MCF 10A (cell line): ENCODE results near the gene SYCP2. TPM values are rescaled to one million over a fixed set of nuclear protein-coding genes. Genes with fewer than 3 reads are reported as not detected.

Experiments used
- BruUV-seq: library from RNA; stranded (reverse); fragments of 400-500 nt; replicated peaks from 2 replicates; lab custom pipeline; 2021; lab: Mats Ljungman, UMichigan
- CTCF ChIA-PET: fragments of 300-600 bp; sonication (Branson Sonifier 250); formaldehyde crosslinking; extraction: SDS; loops from one replicate; lab custom pipeline; 2021; ENCODE audit warnings: antibody characterized with exemption, inconsistent platforms; lab: Yijun Ruan, JAX
- POLR2A ChIA-PET: fragments of 300-600, 350-650 bp; sonication (Branson Sonifier 250); formaldehyde crosslinking; extraction: SDS; loops from one replicate; lab custom pipeline; 2020; ENCODE audit warnings: antibody characterized with exemption, inconsistent platforms; lab: Yijun Ruan, JAX
- DNase-seq: peaks from one replicate; pipeline ENCODE4 v3.0.0-alpha.2; 2018; ENCODE audit not compliant: unreplicated experiment
- H3K27ac Mint-ChIP-seq: one replicate; pipeline ENCODE4 v1.8.0; 2022; ENCODE audit warnings: mild to moderate bottlenecking, low read depth, mixed read lengths; ENCODE audit not compliant: unreplicated experiment
- H3K27me3 Mint-ChIP-seq: one replicate; pipeline ENCODE4 v1.8.0; 2022; ENCODE audit warnings: mixed read lengths; ENCODE audit not compliant: insufficient read depth, unreplicated experiment
- H3K36me3 Mint-ChIP-seq: one replicate; pipeline ENCODE4 v1.8.0; 2022; ENCODE audit warnings: mild to moderate bottlenecking, moderate library complexity, mixed read lengths; ENCODE audit not compliant: insufficient read depth, unreplicated experiment
- H3K4me1 Mint-ChIP-seq: one replicate; pipeline ENCODE4 v1.8.0; 2022; ENCODE audit warnings: mixed read lengths; ENCODE audit not compliant: insufficient read depth, unreplicated experiment
- H3K4me3 Mint-ChIP-seq: one replicate; pipeline ENCODE4 v1.8.0; 2022; ENCODE audit warnings: mild to moderate bottlenecking, moderate library complexity, mixed read lengths; ENCODE audit not compliant: unreplicated experiment
- H3K9me3 Mint-ChIP-seq: one replicate; pipeline ENCODE4 v1.8.0; 2022; ENCODE audit warnings: mixed read lengths; ENCODE audit not compliant: unreplicated experiment
- intact Hi-C: fragments of 100-400 bp; cut with micrococcal nuclease; formaldehyde crosslinking; loops from 2 replicates; pipeline ENCODE4 v1.14.1; 2022
- total RNA-seq: library from RNA; stranded (reverse); gene quantifications from 2 replicates; pipeline ENCODE4 v1.2.3, GENCODE V29; 2022
- TF ChIP-seq, protein P1 (sequence below): fragments of 200-600 bp; IDR thresholded peaks from one replicate; pipeline ENCODE4 v1.8.0; 2022; ENCODE audit warnings: antibody characterized with exemption, mild to moderate bottlenecking; ENCODE audit not compliant: unreplicated experiment

The SYCP2 gene
- total RNA-seq, 1 experiment from 2014 or later, result 0.35 TPM

- intact Hi-C loops, result no loop called here
- no TSS peak for BruUV-seq
- no peak overlapping the region for H3K4me3 Mint-ChIP-seq
- H3K27me3 Mint-ChIP-seq, result no peaks in the 10 kb centered on the region
- H3K4me1 Mint-ChIP-seq, result no peaks in the 10 kb centered on the region
- H3K27ac Mint-ChIP-seq, result no peak overlapping the region
- TF ChIP-seq, protein P1, sequence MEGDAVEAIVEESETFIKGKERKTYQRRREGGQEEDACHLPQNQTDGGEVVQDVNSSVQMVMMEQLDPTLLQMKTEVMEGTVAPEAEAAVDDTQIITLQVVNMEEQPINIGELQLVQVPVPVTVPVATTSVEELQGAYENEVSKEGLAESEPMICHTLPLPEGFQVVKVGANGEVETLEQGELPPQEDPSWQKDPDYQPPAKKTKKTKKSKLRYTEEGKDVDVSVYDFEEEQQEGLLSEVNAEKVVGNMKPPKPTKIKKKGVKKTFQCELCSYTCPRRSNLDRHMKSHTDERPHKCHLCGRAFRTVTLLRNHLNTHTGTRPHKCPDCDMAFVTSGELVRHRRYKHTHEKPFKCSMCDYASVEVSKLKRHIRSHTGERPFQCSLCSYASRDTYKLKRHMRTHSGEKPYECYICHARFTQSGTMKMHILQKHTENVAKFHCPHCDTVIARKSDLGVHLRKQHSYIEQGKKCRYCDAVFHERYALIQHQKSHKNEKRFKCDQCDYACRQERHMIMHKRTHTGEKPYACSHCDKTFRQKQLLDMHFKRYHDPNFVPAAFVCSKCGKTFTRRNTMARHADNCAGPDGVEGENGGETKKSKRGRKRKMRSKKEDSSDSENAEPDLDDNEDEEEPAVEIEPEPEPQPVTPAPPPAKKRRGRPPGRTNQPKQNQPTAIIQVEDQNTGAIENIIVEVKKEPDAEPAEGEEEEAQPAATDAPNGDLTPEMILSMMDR, result no peak
- DNase-seq, result no peak
- no peaks in the 10 kb centered on the region for H3K9me3 Mint-ChIP-seq
- CTCF ChIA-PET, result interaction anchor here (2.6 kb wide), 1 partner anchor 23 kb away, joined by 9 read pairs; no protein-coding TSS in a partner anchor
- POLR2A ChIA-PET, result interaction anchor here (1.7 kb wide), 1 partner anchor 67 kb away, joined by 4 read pairs; the partner anchor contains the start of genes FAM217B and PPP1R3D
- H3K36me3 Mint-ChIP-seq, result peaks cover 4% of the 10 kb centered on the region
Measured at GRCh38 chr20:59873409-59873808, 60.0 kb downstream of the SYCP2 start.

DNA sequence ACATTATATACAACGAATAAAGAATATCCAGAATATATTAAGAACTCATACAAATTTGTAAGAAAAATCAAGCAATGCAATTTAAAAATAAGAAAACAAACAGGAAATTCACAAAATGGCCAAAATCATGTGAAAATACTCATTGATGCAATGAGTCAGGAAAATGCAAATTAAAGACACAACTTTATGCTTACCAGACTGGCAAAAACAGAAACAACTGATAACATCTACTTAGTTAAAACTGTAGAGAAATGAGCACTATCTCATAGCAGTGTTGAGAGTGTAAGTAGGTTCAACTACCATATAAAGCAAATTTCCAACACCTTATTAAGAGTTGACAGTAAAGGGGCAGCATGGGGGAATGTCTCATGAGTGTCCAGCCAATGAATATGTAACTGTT is 62.3 kb downstream of the SYCP2 start:
- H3K27me3 Mint-ChIP-seq, result no peaks in the 10 kb centered on the region
- DNase-seq, result no peak
- intact Hi-C loops, result no loop called here
- no peak overlapping the region for H3K4me3 Mint-ChIP-seq
- H3K4me1 Mint-ChIP-seq, result no peaks in the 10 kb centered on the region
- peaks cover 4% of the 10 kb centered on the region for H3K36me3 Mint-ChIP-seq
- H3K27ac Mint-ChIP-seq, result no peak overlapping the region
- BruUV-seq, result no TSS peak
- TF ChIP-seq, protein P1, result no peak
- ChIA-PET POLR2A (no interaction called here), CTCF (interaction anchor here (1.0 kb wide), 1 partner anchor 9 kb away, joined by 5 read pairs; no protein-coding TSS in a partner anchor)
- no peaks in the 10 kb centered on the region for H3K9me3 Mint-ChIP-seq

- ChIA-PET POLR2A (interaction anchor here (0.5 to 0.7 kb wide), 2 partner anchors 8 to 1126 kb away, joined by 3 to 4 read pairs; no protein-coding TSS in a partner anchor), CTCF (interaction anchor here (0.7 to 1.7 kb wide), 3 partner anchors 16 to 92 kb away, joined by 3 to 6 read pairs (median 5); no protein-coding TSS in a partner anchor)
- Mint-ChIP-seq H3K9me3 (no peaks in the 10 kb centered on the region), H3K4me3 (no peak overlapping the region), H3K27me3 (no peaks in the 10 kb centered on the region), H3K27ac (no peak overlapping the region), H3K4me1 (no peaks in the 10 kb centered on the region), H3K36me3 (peaks cover 9% of the 10 kb centered on the region)
- DNase-seq, result no peak
- intact Hi-C loops, result no loop called here
- BruUV-seq, result no TSS peak
- TF ChIP-seq, protein P1, result no peak
Measured at GRCh38 chr20:59866338-59866737, 67.1 kb downstream of the SYCP2 start.

GRCh38 chr20:59864726-59865125 is 68.7 kb downstream of the SYCP2 start:
- BruUV-seq, result no TSS peak
- ChIA-PET CTCF (interaction anchor here (0.7 to 5.7 kb wide), 3 partner anchors 27 to 293 kb away, joined by 3 to 47 read pairs (median 4); no protein-coding TSS in a partner anchor), POLR2A (interaction anchor here (0.8 kb wide), 1 partner anchor 100 kb away, joined by 3 read pairs; no protein-coding TSS in a partner anchor)
- no peaks in the 10 kb centered on the region for H3K9me3 Mint-ChIP-seq
- no peaks in the 10 kb centered on the region for H3K4me1 Mint-ChIP-seq
- no peak for DNase-seq
- intact Hi-C loops, result no loop called here
- TF ChIP-seq, protein P1, result no peak
- H3K4me3 Mint-ChIP-seq, result no peak overlapping the region
- H3K27me3 Mint-ChIP-seq, result no peaks in the 10 kb centered on the region
- H3K36me3 Mint-ChIP-seq, result peaks cover 9% of the 10 kb centered on the region
- H3K27ac Mint-ChIP-seq, result no peak overlapping the region
